GM18499 (cell line): ENCODE measurements around the gene LGALS16.
"Not testable (repeated sequence)": the region's sequence is repeated elsewhere in the genome, so short reads cannot be mapped to it uniquely, and the experiment has no call there.

ENCODE experiments used
- ATAC-seq: cut with Tn5 transposase; IDR thresholded peaks from one replicate; pipeline ENCODE4 v1.9.1; 2021; ENCODE audit warnings: moderate number of reproducible peaks; ENCODE audit not compliant: insufficient read depth, unreplicated experiment

Gene LGALS16, protein sequence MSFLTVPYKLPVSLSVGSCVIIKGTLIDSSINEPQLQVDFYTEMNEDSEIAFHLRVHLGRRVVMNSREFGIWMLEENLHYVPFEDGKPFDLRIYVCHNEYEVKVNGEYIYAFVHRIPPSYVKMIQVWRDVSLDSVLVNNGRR

GRCh38 chr19:39655613-39656012 is at the start of gene LGALS16:
Gene LGALS16 (plus strand): TSS chr19:39655913. CDS start chr19:39655962, 49 bp downstream.
- ATAC-seq: no peak

DNA sequence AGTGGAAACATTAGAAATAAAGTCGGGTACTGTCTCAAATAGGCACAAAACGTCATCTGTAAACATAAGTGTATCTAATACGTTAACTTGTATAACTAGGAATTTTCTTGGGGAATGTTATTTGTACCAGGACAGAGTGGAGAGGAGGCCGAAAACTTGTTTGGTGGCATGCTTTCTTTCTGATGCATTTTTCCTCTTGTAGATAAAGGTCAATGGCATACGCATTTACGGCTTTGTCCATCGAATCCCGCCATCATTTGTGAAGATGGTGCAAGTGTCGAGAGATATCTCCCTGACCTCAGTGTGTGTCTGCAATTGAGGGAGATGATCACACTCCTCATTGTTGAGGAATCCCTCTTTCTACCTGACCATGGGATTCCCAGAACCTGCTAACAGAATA is 48.7 kb upstream of the LGALS16 start:
- ATAC-seq: no peak

GRCh38 chr19:39607561-39607960 is 48.2 kb upstream of the LGALS16 start:
- no peak for ATAC-seq

GRCh38 chr19:39613597-39613996 is 42.1 kb upstream of the LGALS16 start:
- ATAC-seq: no peak

DNA sequence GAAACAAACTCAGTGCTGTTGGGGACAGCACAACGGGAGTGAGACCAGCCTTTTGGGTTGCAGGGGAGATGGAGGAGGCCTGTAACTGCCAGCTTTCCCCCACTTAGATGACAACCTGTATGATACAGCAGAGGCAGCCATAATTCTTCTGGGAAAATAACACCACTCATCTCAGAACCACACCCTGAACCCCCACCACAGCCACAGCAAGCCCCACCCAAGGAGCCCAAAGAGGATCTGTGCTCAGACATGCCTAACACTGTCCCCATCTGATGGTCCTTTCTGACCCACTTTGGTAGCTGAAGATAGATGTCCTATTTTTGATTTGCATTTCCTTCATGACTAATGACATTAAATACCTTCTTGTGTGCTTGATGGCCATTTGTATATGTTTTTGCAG is 38.0 kb upstream of the LGALS16 start:
- ATAC-seq: no peak

- ATAC-seq: no peak
Measured at GRCh38 chr19:39623946-39624345, 31.8 kb upstream of the LGALS16 start.

DNA sequence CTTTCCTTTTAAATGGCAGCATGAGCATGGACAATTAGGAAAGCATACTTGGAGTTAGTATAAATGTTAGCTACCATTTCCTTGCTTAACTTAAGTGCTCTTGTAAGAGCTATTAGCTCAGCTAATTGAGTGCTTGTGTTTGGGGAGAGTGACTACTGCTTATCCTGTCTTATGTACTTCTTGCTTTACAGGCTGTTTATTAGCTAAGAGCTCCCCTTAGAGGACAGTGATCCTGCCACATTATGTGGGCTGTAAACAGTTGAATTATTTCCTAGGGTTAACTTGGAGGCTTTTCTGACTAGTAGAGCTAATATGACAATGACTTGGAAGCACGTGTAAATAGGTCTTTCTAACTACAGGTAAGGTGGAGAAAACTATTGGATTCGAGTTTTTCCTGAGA is 28.1 kb upstream of the LGALS16 start:
- ATAC-seq: not testable (repeated sequence)

- no peak for ATAC-seq
Measured at GRCh38 chr19:39631178-39631577, 24.5 kb upstream of the LGALS16 start.

DNA sequence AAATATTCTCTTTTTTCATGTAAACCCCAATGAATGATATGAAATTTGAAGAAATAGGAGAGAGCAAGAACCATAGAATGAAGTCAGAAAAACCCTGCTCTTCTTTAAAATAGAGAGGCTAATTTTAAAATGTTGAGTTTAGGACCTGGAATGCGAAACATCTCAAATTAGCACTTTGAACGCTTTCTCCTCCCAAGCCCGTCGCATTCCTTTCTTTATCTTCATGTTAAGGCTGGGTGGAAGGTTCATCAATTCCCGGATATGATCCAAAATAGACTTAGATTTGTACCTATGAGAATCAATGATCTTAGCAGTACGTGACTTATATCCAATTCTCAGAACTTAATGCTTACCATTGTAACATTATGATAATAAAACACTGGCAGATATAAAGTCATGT is 24.1 kb upstream of the LGALS16 start:
- ATAC-seq: no peak

DNA sequence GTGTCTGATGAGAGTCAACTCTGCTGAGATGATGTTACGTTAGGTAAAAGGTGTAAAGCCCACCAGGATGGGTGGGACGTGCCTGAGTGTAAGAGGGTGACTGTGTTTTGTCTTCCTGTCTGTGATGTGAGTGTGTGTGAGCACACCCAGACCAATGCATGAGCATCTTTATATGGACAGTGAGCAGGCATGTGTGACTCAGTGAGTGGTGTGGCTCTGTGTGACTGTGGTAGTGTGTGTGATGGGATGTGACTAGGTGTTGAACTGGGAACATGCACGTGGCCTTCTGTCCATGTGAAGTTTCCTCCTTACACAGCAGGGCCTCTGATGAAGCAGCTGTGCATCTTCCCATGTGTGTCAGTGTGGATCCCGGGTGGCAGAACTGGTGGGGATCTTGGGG is 17.8 kb upstream of the LGALS16 start:
- ATAC-seq: no peak

DNA sequence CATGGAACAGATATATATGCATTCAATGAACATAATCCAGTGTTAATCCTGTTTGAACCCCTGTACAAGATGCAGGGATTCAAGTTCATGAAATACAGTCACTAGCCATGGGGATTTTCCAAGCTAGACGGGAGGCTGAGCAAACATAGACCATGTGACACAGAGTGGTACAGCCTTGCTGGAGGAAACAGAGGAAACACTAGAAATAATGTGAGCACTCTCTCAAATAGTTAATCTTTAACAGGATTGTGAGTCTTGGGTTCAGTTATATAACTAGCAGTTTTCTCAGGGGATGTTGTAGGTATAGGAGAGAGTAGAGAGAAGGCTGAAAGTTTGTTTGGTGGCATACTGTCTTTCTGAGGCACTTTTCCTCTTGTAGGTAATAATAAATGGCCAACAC is 13.9 kb upstream of the LGALS16 start:
- ATAC-seq: no peak

DNA sequence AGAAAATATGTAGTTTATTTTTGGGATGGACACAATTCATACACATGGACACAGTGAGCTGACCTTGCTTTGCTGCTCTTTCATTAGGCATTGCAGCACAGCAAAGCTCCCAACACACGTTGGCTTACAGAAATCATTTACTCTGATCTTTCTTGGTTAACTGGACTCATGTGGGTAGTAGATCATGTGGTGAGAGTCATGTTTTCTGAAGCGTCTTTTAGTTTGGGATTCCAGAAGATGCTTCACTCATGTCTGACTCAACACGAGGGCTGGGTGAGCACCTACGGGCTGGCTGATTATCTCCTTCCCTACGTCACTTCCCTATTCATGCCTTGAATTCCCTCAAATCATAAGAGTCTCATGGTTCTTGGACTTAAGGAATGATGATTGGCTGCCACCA is 12.1 kb upstream of the LGALS16 start:
- no peak for ATAC-seq

DNA sequence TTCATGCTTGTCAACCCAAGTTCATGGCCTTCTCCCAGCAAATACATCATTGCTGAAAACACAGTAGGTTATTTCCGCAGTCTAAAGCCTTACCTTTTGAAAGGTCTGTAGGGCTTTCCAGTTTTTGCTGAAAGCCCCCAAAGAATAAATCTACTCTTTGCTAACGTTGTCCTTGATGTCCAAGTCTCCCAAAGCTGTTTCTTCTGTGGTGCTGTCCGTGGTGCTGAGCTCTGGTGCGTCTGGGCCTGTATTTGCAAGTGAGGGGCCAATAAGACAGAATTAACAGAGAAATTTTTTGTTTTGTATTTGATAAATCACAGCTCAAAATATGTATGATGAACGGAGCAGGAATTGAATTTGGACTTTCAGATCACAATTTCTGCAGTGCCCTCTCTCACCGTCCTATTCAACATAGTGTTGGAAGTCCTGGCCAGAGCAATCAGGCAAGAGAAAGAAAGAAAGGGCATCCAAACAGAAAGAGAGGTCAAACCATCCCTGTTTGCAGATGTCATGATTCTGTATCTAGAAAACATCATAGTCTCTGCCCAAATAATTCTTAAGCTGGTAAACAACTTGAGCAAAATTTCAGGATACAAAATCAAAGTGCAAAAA is 9.8 kb upstream of the LGALS16 start:
- no peak for ATAC-seq

DNA sequence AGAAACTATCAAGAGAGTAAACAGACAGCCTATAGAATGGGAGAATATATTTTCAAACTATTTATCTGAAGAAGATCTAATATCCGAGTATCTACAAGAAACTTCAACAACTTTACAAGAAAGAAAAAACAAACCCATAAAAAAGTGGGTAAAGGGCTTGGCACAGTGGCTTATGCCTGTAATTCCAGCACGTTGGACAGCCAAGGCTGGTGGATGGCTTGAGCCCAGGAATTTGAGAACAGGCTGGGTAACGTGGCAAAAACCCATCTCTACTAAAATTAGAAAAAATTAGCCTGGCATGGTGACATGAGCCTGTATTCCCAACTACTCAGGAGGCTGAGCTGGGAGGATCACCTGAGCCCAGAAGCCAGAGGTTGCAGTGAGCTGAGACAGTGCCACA is 7.8 kb upstream of the LGALS16 start:
- no peak for ATAC-seq

- ATAC-seq: no peak
Measured at GRCh38 chr19:39659791-39660190, 4.1 kb downstream of the LGALS16 start.

- ATAC-seq: no peak
Measured at GRCh38 chr19:39660661-39661060, 4.9 kb downstream of the LGALS16 start.

- no peak for ATAC-seq
Measured at GRCh38 chr19:39661565-39661964, 5.9 kb downstream of the LGALS16 start.

DNA sequence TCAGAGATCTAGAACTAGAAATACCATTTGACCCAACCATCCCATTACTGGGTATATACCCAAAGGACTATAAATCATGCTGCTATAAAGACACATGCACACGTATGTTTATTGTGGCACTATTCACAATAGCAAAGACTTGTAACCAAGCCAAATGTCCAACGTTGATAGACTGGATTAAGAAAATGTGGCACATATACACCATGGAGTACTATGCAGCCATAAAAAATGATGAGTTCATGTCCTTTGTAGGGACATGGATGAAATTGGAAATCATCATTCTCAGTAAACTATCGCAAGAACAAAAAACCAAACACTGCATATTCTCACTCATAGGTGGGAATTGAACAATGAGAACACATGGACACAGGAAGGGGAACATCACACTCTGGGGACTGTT is 14.1 kb downstream of the LGALS16 start:
- ATAC-seq: not testable (repeated sequence)

- no peak for ATAC-seq
Measured at GRCh38 chr19:39670998-39671397, 15.3 kb downstream of the LGALS16 start.

DNA sequence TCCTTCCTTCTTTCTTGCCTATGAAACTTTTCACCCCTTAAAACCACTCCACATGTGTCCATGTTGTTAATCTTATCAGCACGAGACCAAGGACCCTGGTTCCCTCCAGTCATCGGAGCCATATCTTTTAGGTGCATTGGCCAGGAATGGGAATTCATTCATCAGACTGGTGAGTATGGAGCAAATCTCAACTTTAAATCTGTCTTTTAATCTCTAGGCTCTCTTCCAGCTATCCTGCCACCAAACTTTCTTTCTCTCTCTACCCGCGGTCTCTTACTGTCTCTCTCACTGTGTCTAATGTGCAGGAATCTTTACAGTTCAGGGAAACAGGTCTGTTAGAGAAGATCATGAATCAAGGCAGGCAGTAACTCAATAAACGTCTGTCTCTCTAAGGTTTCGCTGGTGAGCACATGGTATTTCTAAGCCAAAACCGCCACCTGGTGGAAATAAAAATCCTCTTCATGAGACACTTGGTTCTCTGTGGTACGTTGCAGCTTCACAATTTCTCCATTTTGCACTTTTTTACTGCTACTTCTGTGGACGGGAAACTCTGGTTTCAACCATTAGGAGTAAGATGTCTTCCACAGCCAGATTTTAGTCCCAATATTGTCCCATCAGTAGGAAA is 16.1 kb downstream of the LGALS16 start:
- no peak for ATAC-seq

- ATAC-seq: no peak
Measured at GRCh38 chr19:39672473-39672872, 16.8 kb downstream of the LGALS16 start.

GRCh38 chr19:39673862-39674261 is 18.1 kb downstream of the LGALS16 start:
- ATAC-seq: not testable (repeated sequence)
